H1 (cell line): ENCODE measurements around the gene UNC5B. TPM values are rescaled to one million over a fixed set of nuclear protein-coding genes. Genes with fewer than 3 reads are reported as not detected.

Source experiments
- CTCF ChIA-PET: fragments of 300-600 bp; sonication (Branson Sonifier 250); formaldehyde crosslinking; loops from one replicate; lab custom pipeline; 2021; ENCODE audit not compliant: partially characterized antibody; lab: Charles Lee
- POLR2A ChIA-PET: fragments of 300-600 bp; sonication (Branson Sonifier 250); formaldehyde crosslinking; loops from one replicate; lab custom pipeline; 2021; ENCODE audit warnings: inconsistent platforms; ENCODE audit not compliant: partially characterized antibody; lab: Charles Lee
- DNase-seq, 2 experiments: peaks; one replicate each; pipeline versions ENCODE4 v3.0.0 to v3.0.0-alpha.2; 2010 to 2022; ENCODE audit warnings: low spot score in 2 of 2, low read depth in 1 of 2, mixed read lengths in 1 of 2
- FAIRE-seq: peaks from 2 replicates; lab custom pipeline; 2011; peaks lifted over from hg19 to GRCh38; lab: Jason Lieb, UNC
- H2AFZ ChIP-seq: 2 replicates; pipeline ENCODE4 v1.8.1; 2012; ENCODE audit warnings: low read length, inconsistent platforms
- H2AK5ac ChIP-seq: 2 replicates; pipeline ENCODE4 v1.6.1; 2013; ENCODE audit warnings: low read depth, low read length
- H2BK120ac ChIP-seq: replicated peaks from 2 replicates; pipeline ENCODE3; 2013; ENCODE audit warnings: low read depth, low read length, inconsistent platforms
- H2BK12ac ChIP-seq: 2 replicates; pipeline ENCODE4 v1.6.1; 2013; ENCODE audit warnings: low read depth, low read length
- H2BK15ac ChIP-seq: 2 replicates; pipeline ENCODE4 v1.6.1; 2013; ENCODE audit warnings: low read length
- H2BK20ac ChIP-seq: 2 replicates; pipeline ENCODE4 v1.6.1; 2013; ENCODE audit warnings: low read length
- H2BK5ac ChIP-seq: 2 replicates; pipeline ENCODE4 v1.6.1; 2013; ENCODE audit warnings: low read depth, low read length
- H3K14ac ChIP-seq: 2 replicates; pipeline ENCODE4 v1.6.1; 2013; ENCODE audit warnings: inconsistent platforms; ENCODE audit not compliant: insufficient read length
- H3K18ac ChIP-seq: 2 replicates; pipeline ENCODE4 v1.6.1; 2013; ENCODE audit warnings: low read length; ENCODE audit errors: extremely low read depth
- H3K23ac ChIP-seq: 2 replicates; pipeline ENCODE4 v1.6.1; 2013; ENCODE audit warnings: inconsistent platforms; ENCODE audit not compliant: insufficient read length
- H3K23me2 ChIP-seq: 2 replicates; pipeline ENCODE4 v1.6.1; 2013; ENCODE audit warnings: low read depth, low read length
- H3K27ac ChIP-seq: 2 replicates; pipeline ENCODE4 v1.6.1; 2011; ENCODE audit warnings: low read depth, low read length, inconsistent platforms
- H3K27me3 ChIP-seq, 4 experiments: replicated peaks in 1 of 4; 1 replicate in 1 of 4; 2 replicates in 3 of 4; pipeline versions ENCODE4 v1.6.1 to v1.8.1; 2011 to 2013; ENCODE audit warnings: low read length in 3 of 4, mild to moderate bottlenecking in 3 of 4, inconsistent platforms in 2 of 4, mixed read lengths in 2 of 4, moderate library complexity in 1 of 4; ENCODE audit not compliant: control insufficient read depth in 3 of 4, insufficient read depth in 3 of 4; ENCODE audit errors: extremely low read depth in 1 of 4
- H3K36me3 ChIP-seq, 4 experiments: 2 replicates each; pipeline versions ENCODE4 v1.6.1 to v1.8.1; 2011 to 2013; ENCODE audit warnings: mild to moderate bottlenecking in 4 of 4, low read length in 3 of 4, moderate library complexity in 2 of 4, control low read depth in 1 of 4, inconsistent platforms in 1 of 4; ENCODE audit not compliant: insufficient read depth in 4 of 4, control insufficient read depth in 2 of 4
- H3K4ac ChIP-seq: replicated peaks from 2 replicates; pipeline ENCODE3; 2013; ENCODE audit warnings: low read length, low read depth, mixed read lengths, inconsistent platforms; ENCODE audit not compliant: insufficient read length
- H3K4me1 ChIP-seq, 4 experiments: replicated peaks in 1 of 4; 1 replicate in 1 of 4; 2 replicates in 3 of 4; pipeline versions ENCODE4 v1.6.1 to v1.8.1; 2011 to 2013; ENCODE audit warnings: low read length in 3 of 4, inconsistent platforms in 2 of 4, mixed read lengths in 1 of 4; ENCODE audit not compliant: insufficient read depth in 4 of 4, control insufficient read depth in 3 of 4
- H3K4me2 ChIP-seq, 2 experiments: 2 replicates each; pipeline versions ENCODE4 v1.6.1 to v1.8.1; 2011 to 2013; ENCODE audit warnings: low read depth in 2 of 2, low read length in 2 of 2, control low read depth in 1 of 2, inconsistent platforms in 1 of 2, mild to moderate bottlenecking in 1 of 2; ENCODE audit not compliant: insufficient read depth in 1 of 2
- H3K4me3 ChIP-seq, 4 experiments: fragments of 200-600, 300-600 bp in 1 of 4; sonication (generic), shearing (Covaris generic), sonication (Bioruptor Twin) in 1 of 4; 2 replicates each; pipeline versions ENCODE4 v1.5.1 to v1.8.1; 2011 to 2016; ENCODE audit warnings: low read length in 4 of 4, low read depth in 3 of 4, control low read depth in 2 of 4, inconsistent platforms in 2 of 4, mild to moderate bottlenecking in 2 of 4, mixed read lengths in 1 of 4, moderate library complexity in 1 of 4; ENCODE audit not compliant: insufficient read depth in 2 of 4; ENCODE audit errors: extremely low read depth in 1 of 4
- H3K56ac ChIP-seq: replicated peaks from 2 replicates; pipeline ENCODE3; 2013; ENCODE audit warnings: low read depth, mild to moderate bottlenecking, mixed read lengths, low read length, inconsistent platforms; ENCODE audit not compliant: insufficient read length
- H3K79me1 ChIP-seq: 2 replicates; pipeline ENCODE4 v1.6.1; 2013; ENCODE audit warnings: low read depth, low read length, control low read depth
- H3K79me2 ChIP-seq, 2 experiments: 2 replicates each; pipeline versions ENCODE4 v1.6.1 to v1.8.1; 2012 to 2013; ENCODE audit warnings: low read length in 2 of 2, mild to moderate bottlenecking in 2 of 2, inconsistent platforms in 1 of 2; ENCODE audit not compliant: insufficient read depth in 2 of 2, control insufficient read depth in 1 of 2
- H3K9ac ChIP-seq, 4 experiments: replicated peaks in 1 of 4; 1 replicate in 1 of 4; 2 replicates in 3 of 4; pipeline versions ENCODE4 v1.6.1 to v1.8.1; 2011 to 2013; ENCODE audit warnings: low read depth in 3 of 4, low read length in 3 of 4, control low read depth in 2 of 4, mild to moderate bottlenecking in 2 of 4, moderate library complexity in 2 of 4, inconsistent platforms in 1 of 4; ENCODE audit errors: extremely low read depth in 1 of 4
- H3K9me3 ChIP-seq, 2 experiments: 2 replicates each; pipeline versions ENCODE4 v1.6.1 to v1.8.1; 2012 to 2013; ENCODE audit warnings: mild to moderate bottlenecking in 2 of 2, moderate library complexity in 2 of 2, control low read depth in 1 of 2, inconsistent platforms in 1 of 2, low read depth in 1 of 2, low read length in 1 of 2, mixed read lengths in 1 of 2; ENCODE audit not compliant: insufficient read depth in 2 of 2
- H4K20me1 ChIP-seq, 2 experiments: replicated peaks in 1 of 2; 2 replicates each; pipeline versions ENCODE3 to v1.8.1; 2011 to 2013; ENCODE audit warnings: inconsistent platforms in 2 of 2, low read length in 2 of 2, mild to moderate bottlenecking in 1 of 2; ENCODE audit not compliant: insufficient read depth in 2 of 2, control insufficient read depth in 1 of 2
- H4K5ac ChIP-seq: 2 replicates; pipeline ENCODE4 v1.6.1; 2013; ENCODE audit warnings: low read length, low read depth, mixed read lengths, inconsistent platforms; ENCODE audit not compliant: insufficient read length
- H4K8ac ChIP-seq: 2 replicates; pipeline ENCODE4 v1.8.0; 2013; ENCODE audit warnings: mild to moderate bottlenecking, moderate library complexity, low read length, inconsistent platforms; ENCODE audit not compliant: insufficient read depth; ENCODE audit errors: extremely low read depth
- H4K91ac ChIP-seq: replicated peaks from 2 replicates; pipeline ENCODE3; 2013; ENCODE audit warnings: low read length, mixed read lengths, inconsistent platforms; ENCODE audit not compliant: insufficient read length
- CHD1 ChIP-seq: IDR thresholded peaks from 2 replicates; pipeline ENCODE4 v1.6.1; 2012; ENCODE audit warnings: low read depth, low read length, improper control_type of control experiment
- CHD2 ChIP-seq: IDR thresholded peaks from 2 replicates; pipeline ENCODE4 v1.6.1; 2012; ENCODE audit warnings: low read length, improper control_type of control experiment
- EZH2 ChIP-seq: fragments of 200-600 bp; sonication (generic); IDR thresholded peaks from 2 replicates; pipeline ENCODE4 v1.7.1; 2012; ENCODE audit warnings: low read depth, mild to moderate bottlenecking, moderate library complexity, low read length, inconsistent platforms; ENCODE audit not compliant: severe bottlenecking
- GABPA ChIP-seq: IDR thresholded peaks from 2 replicates; pipeline ENCODE4 v1.6.1; 2011; ENCODE audit warnings: mild to moderate bottlenecking, low read length, moderate library complexity, borderline replicate concordance; ENCODE audit not compliant: insufficient read depth
- RAD21 ChIP-seq, 2 experiments: IDR thresholded peaks in 1 of 2; conservative IDR thresholded peaks in 1 of 2; 2 replicates each; pipeline ENCODE4 v1.6.1; 2011; ENCODE audit warnings: low read depth in 2 of 2, low read length in 2 of 2, improper control_type of control experiment in 1 of 2, inconsistent platforms in 1 of 2, mild to moderate bottlenecking in 1 of 2, moderate library complexity in 1 of 2
- SP1 ChIP-seq: IDR thresholded peaks from 2 replicates; pipeline ENCODE4 v1.6.1; 2011; ENCODE audit warnings: low read depth, low read length
- WGBS, 2 experiments: shearing (Covaris generic) in 1 of 2; methylation state at CpG; one replicate each; pipeline versions ENCODE4 v1.1.6 to v1.1.7; 2013 to 2015; ENCODE audit warnings: low lambda C conversion rate in 2 of 2, mixed read lengths in 2 of 2, inconsistent platforms in 1 of 2, low coverage in 1 of 2, missing lambda C conversion rate in 1 of 2; ENCODE audit not compliant: insufficient replicate concordance in 2 of 2, insufficient coverage in 1 of 2, insufficient read length in 1 of 2; ENCODE audit errors: extremely low coverage in 1 of 2, missing lambda C conversion rate in 1 of 2; 5-methylcytosine and 5-hydroxymethylcytosine counted together
- polyA plus RNA-seq, 7 experiments: library from polyadenylated mRNA; depleted of rRNA in 3 of 7; stranded (reverse) in 5 of 7; unstranded in 2 of 7; fragments of >200 nt in 5 of 7; fragments of 200-250 nt in 2 of 7; gene quantifications; 1 replicate in 5 of 7; 2 replicates in 1 of 7; 4 replicates in 1 of 7; pipeline versions ENCODE4 v1.2.1 to v1.2.3, GENCODE V29; 2011 to 2013; ENCODE audit warnings: missing spikeins in 2 of 7, mixed read lengths in 2 of 7
- total RNA-seq: library from RNA; stranded (reverse); fragmentation: NEBNext Ultra II Directional; extraction: Animal tissue kit (Norgen Biotek cat#: 25700); gene quantifications from 2 replicates; pipeline ENCODE4 v1.2.1, GENCODE V29; 2021
- TF ChIP-seq, protein P1 (sequence below): IDR thresholded peaks from 2 replicates; pipeline ENCODE4 v1.6.1; 2012; ENCODE audit warnings: low read length, inconsistent platforms
- TF ChIP-seq, protein P2 (sequence below): IDR thresholded peaks from 2 replicates; pipeline ENCODE4 v1.6.1; 2012; ENCODE audit warnings: inconsistent platforms
- TF ChIP-seq, protein P3 (sequence below): IDR thresholded peaks from 2 replicates; pipeline ENCODE4 v1.6.1; 2011; ENCODE audit warnings: low read length, improper control_type of control experiment

Gene UNC5B
- total and polyA plus RNA-seq, 2 of the 8 experiments (the other 6 are each of a cell fraction or from before 2014, with no cell fraction given): 27.9 to 31.8 TPM

DNA sequence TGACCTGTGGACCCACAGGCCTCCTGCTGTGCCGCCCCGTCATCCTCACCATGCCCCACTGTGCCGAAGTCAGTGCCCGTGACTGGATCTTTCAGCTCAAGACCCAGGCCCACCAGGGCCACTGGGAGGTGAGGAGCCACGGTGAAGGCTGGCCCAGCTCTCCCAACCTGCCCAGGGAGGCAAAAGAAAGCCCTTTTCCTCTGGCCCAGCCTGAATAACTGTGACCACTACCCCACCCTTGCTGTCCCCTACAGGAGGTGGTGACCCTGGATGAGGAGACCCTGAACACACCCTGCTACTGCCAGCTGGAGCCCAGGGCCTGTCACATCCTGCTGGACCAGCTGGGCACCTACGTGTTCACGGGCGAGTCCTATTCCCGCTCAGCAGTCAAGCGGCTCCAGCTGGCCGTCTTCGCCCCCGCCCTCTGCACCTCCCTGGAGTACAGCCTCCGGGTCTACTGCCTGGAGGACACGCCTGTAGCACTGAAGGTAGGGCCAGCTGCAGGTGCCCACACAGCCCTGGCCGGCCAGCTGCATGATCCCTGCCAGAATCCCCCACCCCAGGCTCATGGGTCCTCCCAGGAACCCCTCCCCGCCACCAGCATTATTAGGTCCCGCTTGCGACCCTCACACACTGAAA lies 81.2 kb downstream of the UNC5B start:
- H3K4me1 ChIP-seq: no peaks in the 10 kb centered on the region
- POLR2A ChIA-PET: interaction anchor here (1.0 to 1.2 kb wide), 2 partner anchors 8 to 17 kb away, joined by 3 to 4 read pairs; no protein-coding TSS in a partner anchor
- CTCF ChIA-PET: interaction anchor here (1.1 to 5.3 kb wide), 7 partner anchors 9 to 368 kb away, joined by 3 to 35 read pairs (median 9); no protein-coding TSS in a partner anchor
- H2AK5ac ChIP-seq: no peak overlapping the region
- H3K79me2 ChIP-seq: no peaks in the 10 kb centered on the region
- H2BK120ac ChIP-seq: no peak overlapping the region
- H3K14ac ChIP-seq: no peak overlapping the region
- H3K79me1 ChIP-seq: no peaks in the 10 kb centered on the region
- no peak for DNase-seq
- no peaks in the 10 kb centered on the region for H3K23me2 ChIP-seq
- no peak overlapping the region for H3K4me2 ChIP-seq
- FAIRE-seq: no peak
- 90% methylated on average over 13 of the region's 19 CpGs; no CpG with 5 or more reads in 1 of the 2 experiments for WGBS, 2 experiments
- H3K27me3 ChIP-seq: no peaks in the 10 kb centered on the region
- no peak overlapping the region for H2BK15ac ChIP-seq
- no peak overlapping the region for H4K91ac ChIP-seq
- no peak overlapping the region for H3K23ac ChIP-seq
- no peak overlapping the region for H2BK5ac ChIP-seq
- no peak overlapping the region for H3K9ac ChIP-seq
- H3K36me3 ChIP-seq: peaks cover 10 to 53% (median 32%) of the 10 kb centered on the region in 4 experiments; a peak in 7 of 8 replicates
- peaks cover 3 to 4% of the 10 kb centered on the region in 2 experiments for H4K20me1 ChIP-seq
- H2BK20ac ChIP-seq: no peak overlapping the region
- H3K9me3 ChIP-seq: no peaks in the 10 kb centered on the region
- no peak overlapping the region for H3K27ac ChIP-seq
- H3K4me3 ChIP-seq: no peak overlapping the region
- no peak overlapping the region for H4K5ac ChIP-seq
- H4K8ac ChIP-seq: no peak overlapping the region
- no peak overlapping the region for H2BK12ac ChIP-seq
- no peak overlapping the region for H3K18ac ChIP-seq
- no peak overlapping the region for H3K56ac ChIP-seq
- H2AFZ ChIP-seq: no peak overlapping the region
- no peak overlapping the region for H3K4ac ChIP-seq
- TF ChIP-seq RAD21 (IDR thresholded peaks at IDR 0.05 in 1 of 2, conservative IDR thresholded peaks at IDR 0.05 in 1 of 2; ENCODE audit: low read depth in 2 of 2, low read length in 2 of 2): no peak
- TF ChIP-seq, protein P1, sequence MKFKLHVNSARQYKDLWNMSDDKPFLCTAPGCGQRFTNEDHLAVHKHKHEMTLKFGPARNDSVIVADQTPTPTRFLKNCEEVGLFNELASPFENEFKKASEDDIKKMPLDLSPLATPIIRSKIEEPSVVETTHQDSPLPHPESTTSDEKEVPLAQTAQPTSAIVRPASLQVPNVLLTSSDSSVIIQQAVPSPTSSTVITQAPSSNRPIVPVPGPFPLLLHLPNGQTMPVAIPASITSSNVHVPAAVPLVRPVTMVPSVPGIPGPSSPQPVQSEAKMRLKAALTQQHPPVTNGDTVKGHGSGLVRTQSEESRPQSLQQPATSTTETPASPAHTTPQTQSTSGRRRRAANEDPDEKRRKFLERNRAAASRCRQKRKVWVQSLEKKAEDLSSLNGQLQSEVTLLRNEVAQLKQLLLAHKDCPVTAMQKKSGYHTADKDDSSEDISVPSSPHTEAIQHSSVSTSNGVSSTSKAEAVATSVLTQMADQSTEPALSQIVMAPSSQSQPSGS: no peak
- TF ChIP-seq GABPA: no peak
- TF ChIP-seq, protein P2, sequence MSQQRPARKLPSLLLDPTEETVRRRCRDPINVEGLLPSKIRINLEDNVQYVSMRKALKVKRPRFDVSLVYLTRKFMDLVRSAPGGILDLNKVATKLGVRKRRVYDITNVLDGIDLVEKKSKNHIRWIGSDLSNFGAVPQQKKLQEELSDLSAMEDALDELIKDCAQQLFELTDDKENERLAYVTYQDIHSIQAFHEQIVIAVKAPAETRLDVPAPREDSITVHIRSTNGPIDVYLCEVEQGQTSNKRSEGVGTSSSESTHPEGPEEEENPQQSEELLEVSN: no peak
- TF ChIP-seq SP1: no peak
- TF ChIP-seq CHD2: no peak
- TF ChIP-seq EZH2: no peak
- TF ChIP-seq, protein P3, sequence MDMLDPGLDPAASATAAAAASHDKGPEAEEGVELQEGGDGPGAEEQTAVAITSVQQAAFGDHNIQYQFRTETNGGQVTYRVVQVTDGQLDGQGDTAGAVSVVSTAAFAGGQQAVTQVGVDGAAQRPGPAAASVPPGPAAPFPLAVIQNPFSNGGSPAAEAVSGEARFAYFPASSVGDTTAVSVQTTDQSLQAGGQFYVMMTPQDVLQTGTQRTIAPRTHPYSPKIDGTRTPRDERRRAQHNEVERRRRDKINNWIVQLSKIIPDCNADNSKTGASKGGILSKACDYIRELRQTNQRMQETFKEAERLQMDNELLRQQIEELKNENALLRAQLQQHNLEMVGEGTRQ: no peak
- no peak for TF ChIP-seq CHD1
